Osteocyte (in vitro differentiated cells): ENCODE results near the gene FLOT1. TPM values are rescaled to one million over a fixed set of nuclear protein-coding genes. Genes with fewer than 3 reads are reported as not detected.
"Not testable (repeated sequence)": the region's sequence is repeated elsewhere in the genome, so short reads cannot be mapped to it uniquely, and the experiment has no call there.

Experiments
- DNase-seq: peaks from one replicate; pipeline ENCODE4 v3.0.0; 2021; ENCODE audit warnings: mixed read lengths; ENCODE audit not compliant: unreplicated experiment; ENCODE audit errors: extremely low spot score
- H3K27ac Mint-ChIP-seq: one replicate; pipeline ENCODE4 v1.8.0; 2021; ENCODE audit warnings: mild to moderate bottlenecking, mixed read lengths; ENCODE audit not compliant: unreplicated experiment
- H3K27me3 Mint-ChIP-seq: one replicate; pipeline ENCODE4 v1.8.0; 2021; ENCODE audit warnings: mixed read lengths; ENCODE audit not compliant: unreplicated experiment
- H3K36me3 Mint-ChIP-seq: one replicate; pipeline ENCODE4 v1.8.0; 2021; ENCODE audit warnings: mixed read lengths; ENCODE audit not compliant: unreplicated experiment
- H3K4me1 Mint-ChIP-seq: one replicate; pipeline ENCODE4 v1.8.0; 2021; ENCODE audit warnings: mixed read lengths; ENCODE audit not compliant: unreplicated experiment
- H3K4me3 Mint-ChIP-seq: one replicate; pipeline ENCODE4 v1.8.0; 2021; ENCODE audit warnings: mild to moderate bottlenecking, moderate library complexity, mixed read lengths; ENCODE audit not compliant: unreplicated experiment
- H3K9me3 Mint-ChIP-seq: one replicate; pipeline ENCODE4 v1.8.0; 2021; ENCODE audit warnings: mixed read lengths; ENCODE audit not compliant: unreplicated experiment
- CTCF ChIP-seq: fragments of 200-600 bp; sonication (generic); IDR thresholded peaks from 2 replicates; pipeline ENCODE4 v1.5.0; 2021; ENCODE audit warnings: antibody characterized with exemption, mild to moderate bottlenecking, moderate library complexity
- total RNA-seq: library from RNA; stranded (reverse); gene quantifications from 2 replicates; pipeline ENCODE4 v1.2.1, GENCODE V29; 2021

FLOT1 gene
- total RNA-seq, 1 donor from 2014 or later: 88.1 TPM

- Mint-ChIP-seq H3K9me3 (no peaks in the 10 kb centered on the region), H3K4me1 (peaks cover 39% of the 10 kb centered on the region), H3K27me3 (no peaks in the 10 kb centered on the region), H3K36me3 (peaks cover 42% of the 10 kb centered on the region), H3K4me3 (no peak overlapping the region), H3K27ac (peak overlapping the region; percentile 68)
- no peak for DNase-seq
- TF ChIP-seq CTCF: no peak
These were observed 15.7 kb downstream of the FLOT1 start for GRCh38 chr6:30726506-30727413.

- Mint-ChIP-seq H3K36me3 (peaks cover 47% of the 10 kb centered on the region), H3K4me1 (peaks cover 39% of the 10 kb centered on the region), H3K27ac (peak overlapping the region; percentile 60), H3K4me3 (no peak overlapping the region), H3K27me3 (no peaks in the 10 kb centered on the region), H3K9me3 (no peaks in the 10 kb centered on the region)
- TF ChIP-seq CTCF: no peak
- DNase-seq: no peak
These were observed 16.6 kb downstream of the FLOT1 start for GRCh38 chr6:30725713-30726505.

- H3K27ac Mint-ChIP-seq: peak overlapping the region; percentile 69
- H3K36me3 Mint-ChIP-seq: peaks cover 47% of the 10 kb centered on the region
- peak overlapping the region; percentile 50 for H3K4me3 Mint-ChIP-seq
- H3K27me3 Mint-ChIP-seq: no peaks in the 10 kb centered on the region
- H3K9me3 Mint-ChIP-seq: no peaks in the 10 kb centered on the region
- peaks cover 39% of the 10 kb centered on the region for H3K4me1 Mint-ChIP-seq
- DNase-seq: no peak
- TF ChIP-seq CTCF: no peak
These were observed 17.4 kb downstream of the FLOT1 start for GRCh38 chr6:30724906-30725667.

- peaks cover 48% of the 10 kb centered on the region for H3K4me1 Mint-ChIP-seq
- H3K27me3 Mint-ChIP-seq, H3K9me3 Mint-ChIP-seq, DNase-seq: not testable (repeated sequence)
- peaks cover 43% of the 10 kb centered on the region for H3K36me3 Mint-ChIP-seq
- H3K4me3 Mint-ChIP-seq: peak overlapping the region; percentile 96
- peak overlapping the region; percentile 69 for H3K27ac Mint-ChIP-seq
These were observed 18.4 kb downstream of the FLOT1 start for GRCh38 chr6:30723843-30724741.

GRCh38 chr6:30723159-30723842, 19.2 kb downstream of the FLOT1 start:
- H3K9me3 Mint-ChIP-seq, DNase-seq, H3K27me3 Mint-ChIP-seq: not testable (repeated sequence)
- Mint-ChIP-seq H3K4me1 (peaks cover 56% of the 10 kb centered on the region), H3K4me3 (peak overlapping the region; percentile 96), H3K27ac (peak overlapping the region; percentile 69), H3K36me3 (peaks cover 43% of the 10 kb centered on the region)
